BE2C (cell line): ENCODE results near the gene SMPD3.

Experiments
- DNase-seq: peaks from one replicate; pipeline ENCODE4 v3.0.0-alpha.2; 2020
- H3K27me3 ChIP-seq: fragments of 250-450 bp; sonication (Bioruptor Pico); 2 replicates; pipeline ENCODE4 v1.5.1; 2020; ENCODE audit warnings: mild to moderate bottlenecking
- H3K36me3 ChIP-seq: fragments of 250-450 bp; sonication (Bioruptor Pico); 2 replicates; pipeline ENCODE4 v1.5.1; 2020; ENCODE audit warnings: mild to moderate bottlenecking
- H3K4me1 ChIP-seq: fragments of 250-450 bp; sonication (Bioruptor Pico); 2 replicates; pipeline ENCODE4 v1.5.1; 2020
- H3K4me3 ChIP-seq: 2 replicates; pipeline ENCODE4 v1.5.1; 2011; ENCODE audit warnings: low read depth, low read length
- H3K9me3 ChIP-seq: fragments of 250-450 bp; sonication (Bioruptor Pico); 2 replicates; pipeline ENCODE4 v1.5.1; 2020
- CTCF ChIP-seq: IDR thresholded peaks from 2 replicates; pipeline ENCODE4 v1.5.1; 2012; ENCODE audit warnings: mild to moderate bottlenecking, low read depth, low read length

The SMPD3 gene

GRCh38 chr16:68466174-68466573 lies 17.9 kb upstream of the SMPD3 start:
- no peak for TF ChIP-seq CTCF
- Histone ChIP-seq H3K27me3 (no peaks in the 10 kb centered on the region), H3K4me1 (no peaks in the 10 kb centered on the region), H3K9me3 (no peaks in the 10 kb centered on the region), H3K4me3 (no peak overlapping the region), H3K36me3 (no peaks in the 10 kb centered on the region)
- DNase-seq = no peak

- no peaks in the 10 kb centered on the region for H3K9me3 ChIP-seq
- H3K4me3 ChIP-seq = no peak overlapping the region
- TF ChIP-seq CTCF = no peak
- DNase-seq = no peak
- no peaks in the 10 kb centered on the region for H3K36me3 ChIP-seq
- no peaks in the 10 kb centered on the region for H3K4me1 ChIP-seq
- no peaks in the 10 kb centered on the region for H3K27me3 ChIP-seq
These were observed 15.6 kb upstream of the SMPD3 start for GRCh38 chr16:68463904-68464303.

GRCh38 chr16:68460067-68460466 lies 11.8 kb upstream of the SMPD3 start:
- TF ChIP-seq CTCF = no peak
- H3K9me3 ChIP-seq = no peaks in the 10 kb centered on the region
- no peaks in the 10 kb centered on the region for H3K4me1 ChIP-seq
- H3K4me3 ChIP-seq = no peak overlapping the region
- H3K27me3 ChIP-seq = no peaks in the 10 kb centered on the region
- DNase-seq = no peak
- H3K36me3 ChIP-seq = no peaks in the 10 kb centered on the region

GRCh38 chr16:68459457-68459856 lies 11.1 kb upstream of the SMPD3 start:
- Histone ChIP-seq H3K4me3 (no peak overlapping the region), H3K27me3 (no peaks in the 10 kb centered on the region), H3K4me1 (no peaks in the 10 kb centered on the region), H3K36me3 (no peaks in the 10 kb centered on the region), H3K9me3 (no peaks in the 10 kb centered on the region)
- no peak for TF ChIP-seq CTCF
- no peak for DNase-seq

GRCh38 chr16:68458551-68458950 lies 10.2 kb upstream of the SMPD3 start:
- H3K4me1 ChIP-seq = no peaks in the 10 kb centered on the region
- H3K4me3 ChIP-seq = no peak overlapping the region
- no peaks in the 10 kb centered on the region for H3K27me3 ChIP-seq
- no peaks in the 10 kb centered on the region for H3K36me3 ChIP-seq
- DNase-seq = no peak
- no peak for TF ChIP-seq CTCF
- H3K9me3 ChIP-seq = no peaks in the 10 kb centered on the region

GRCh38 chr16:68458101-68458500 lies 9.8 kb upstream of the SMPD3 start:
- no peak overlapping the region for H3K4me3 ChIP-seq
- no peak for TF ChIP-seq CTCF
- H3K9me3 ChIP-seq = no peaks in the 10 kb centered on the region
- H3K36me3 ChIP-seq = no peaks in the 10 kb centered on the region
- no peaks in the 10 kb centered on the region for H3K27me3 ChIP-seq
- no peaks in the 10 kb centered on the region for H3K4me1 ChIP-seq
- no peak for DNase-seq
